BLaER1 (cell line): Measurements from ENCODE around the gene AKR7A3.
"Not testable (repeated sequence)": the region's sequence is repeated elsewhere in the genome, so short reads cannot be mapped to it uniquely, and the experiment has no call there.

Experiments used
- H3K27ac ChIP-seq: shearing (Covaris generic); formaldehyde crosslinking; 2 replicates; pipeline ENCODE4 v1.8.1; 2022
- H3K27me3 ChIP-seq: shearing (Covaris generic); formaldehyde crosslinking; 2 replicates; pipeline ENCODE4 v1.8.1; 2022
- H3K36me3 ChIP-seq: shearing (Covaris generic); formaldehyde crosslinking; 2 replicates; pipeline ENCODE4 v1.8.1; 2022
- H3K4me1 ChIP-seq: shearing (Covaris generic); formaldehyde crosslinking; 2 replicates; pipeline ENCODE4 v1.8.1; 2022
- H3K4me2 ChIP-seq: shearing (Covaris generic); formaldehyde crosslinking; 2 replicates; pipeline ENCODE4 v1.8.1; 2022
- H3K4me3 ChIP-seq: shearing (Covaris generic); formaldehyde crosslinking; 2 replicates; pipeline ENCODE4 v1.8.1; 2022
- H3K9ac ChIP-seq: shearing (Covaris generic); formaldehyde crosslinking; 2 replicates; pipeline ENCODE4 v1.8.1; 2022
- H3K9me3 ChIP-seq: shearing (Covaris generic); formaldehyde crosslinking; 2 replicates; pipeline ENCODE4 v1.8.1; 2022
- H4K20me1 ChIP-seq: shearing (Covaris generic); formaldehyde crosslinking; 2 replicates; pipeline ENCODE4 v1.8.1; 2022
- Cebpa-rat ChIP-seq: shearing (Covaris generic); IDR thresholded peaks from 2 replicates; pipeline ENCODE4 v1.8.1; 2022

The AKR7A3 gene

GRCh38 chr1:19272064-19272463 is 16.5 kb downstream of the AKR7A3 start:
- H3K4me3 ChIP-seq, result no peak overlapping the region
- no peak overlapping the region for H3K4me2 ChIP-seq
- no peaks in the 10 kb centered on the region for H3K36me3 ChIP-seq
- H3K27me3 ChIP-seq, result no peaks in the 10 kb centered on the region
- peaks cover 21% of the 10 kb centered on the region for H3K9me3 ChIP-seq
- no peaks in the 10 kb centered on the region for H4K20me1 ChIP-seq
- no peak overlapping the region for H3K27ac ChIP-seq
- H3K4me1 ChIP-seq, result no peaks in the 10 kb centered on the region
- no peak overlapping the region for H3K9ac ChIP-seq
- TF ChIP-seq Cebpa-rat, result no peak

- H3K4me3 ChIP-seq, H3K4me1 ChIP-seq, H3K4me2 ChIP-seq, H3K36me3 ChIP-seq, H4K20me1 ChIP-seq, H3K27me3 ChIP-seq, H3K9ac ChIP-seq, H3K27ac ChIP-seq: not testable (repeated sequence)
- peaks cover 18% of the 10 kb centered on the region for H3K9me3 ChIP-seq
These were observed 18.2 kb downstream of the AKR7A3 start for GRCh38 chr1:19270343-19270730.

- H3K27ac ChIP-seq, H3K9ac ChIP-seq, H3K4me1 ChIP-seq, H3K27me3 ChIP-seq, H4K20me1 ChIP-seq, H3K4me3 ChIP-seq, H3K36me3 ChIP-seq, H3K4me2 ChIP-seq: not testable (repeated sequence)
- peaks cover 12% of the 10 kb centered on the region for H3K9me3 ChIP-seq
These were observed 18.9 kb downstream of the AKR7A3 start for GRCh38 chr1:19269427-19270342.

- Histone ChIP-seq H3K27me3 (no peaks in the 10 kb centered on the region), H3K9ac (no peak overlapping the region), H3K4me1 (no peaks in the 10 kb centered on the region), H4K20me1 (no peaks in the 10 kb centered on the region), H3K36me3 (0 out of 2 replicates have a peak, but pooled peaks cover 4% of the 10 kb centered on the region), H3K4me3 (no peak overlapping the region), H3K9me3 (peaks cover under 1% of the 10 kb centered on the region; the same call in 1 of the 2 replicates), H3K4me2 (no peak overlapping the region), H3K27ac (no peak overlapping the region)
- no peak for TF ChIP-seq Cebpa-rat
These were observed 20.1 kb downstream of the AKR7A3 start for GRCh38 chr1:19268445-19268844.

- Histone ChIP-seq H3K9me3 (no peaks in the 10 kb centered on the region), H3K27ac (no peak overlapping the region), H3K9ac (no peak overlapping the region), H3K36me3 (peaks cover 46% of the 10 kb centered on the region), H3K27me3 (no peaks in the 10 kb centered on the region), H4K20me1 (peaks cover 27% of the 10 kb centered on the region), H3K4me1 (no peaks in the 10 kb centered on the region), H3K4me3 (no peak overlapping the region), H3K4me2 (no peak overlapping the region)
- TF ChIP-seq Cebpa-rat, result no peak
These were observed 25.8 kb downstream of the AKR7A3 start for GRCh38 chr1:19262744-19263143.

- Histone ChIP-seq H3K27ac (no peak overlapping the region), H3K4me1 (no peaks in the 10 kb centered on the region), H3K27me3 (no peaks in the 10 kb centered on the region), H3K4me3 (no peak overlapping the region), H3K9me3 (no peaks in the 10 kb centered on the region), H3K36me3 (peaks cover 53% of the 10 kb centered on the region), H3K9ac (no peak overlapping the region), H4K20me1 (peaks cover 34% of the 10 kb centered on the region), H3K4me2 (no peak overlapping the region)
- no peak for TF ChIP-seq Cebpa-rat
These were observed 26.5 kb downstream of the AKR7A3 start for GRCh38 chr1:19262047-19262446.

- Histone ChIP-seq H3K4me2 (no peak overlapping the region), H4K20me1 (peaks cover 50% of the 10 kb centered on the region), H3K27me3 (no peaks in the 10 kb centered on the region), H3K9me3 (no peaks in the 10 kb centered on the region), H3K4me1 (no peaks in the 10 kb centered on the region), H3K36me3 (peaks cover 66% of the 10 kb centered on the region), H3K9ac (no peak overlapping the region), H3K27ac (no peak overlapping the region), H3K4me3 (no peak overlapping the region)
- TF ChIP-seq Cebpa-rat, result no peak
These were observed 28.1 kb downstream of the AKR7A3 start for GRCh38 chr1:19260211-19261138.

GRCh38 chr1:19258353-19258752 is 30.2 kb downstream of the AKR7A3 start:
- H3K9me3 ChIP-seq, result no peaks in the 10 kb centered on the region
- peaks cover 84% of the 10 kb centered on the region for H3K36me3 ChIP-seq
- no peak overlapping the region for H3K4me3 ChIP-seq
- no peak for TF ChIP-seq Cebpa-rat
- H3K4me2 ChIP-seq, result no peak overlapping the region
- H3K4me1 ChIP-seq, result peaks cover 8% of the 10 kb centered on the region
- H3K9ac ChIP-seq, result no peak overlapping the region
- no peaks in the 10 kb centered on the region for H3K27me3 ChIP-seq
- peaks cover 71% of the 10 kb centered on the region for H4K20me1 ChIP-seq
- H3K27ac ChIP-seq, result no peak overlapping the region

GRCh38 chr1:19257178-19257914 is 31.2 kb downstream of the AKR7A3 start:
- peaks cover 18% of the 10 kb centered on the region for H3K4me1 ChIP-seq
- no peaks in the 10 kb centered on the region for H3K27me3 ChIP-seq
- no peak overlapping the region for H3K27ac ChIP-seq
- peaks cover 81% of the 10 kb centered on the region for H4K20me1 ChIP-seq
- no peaks in the 10 kb centered on the region for H3K9me3 ChIP-seq
- peaks cover 84% of the 10 kb centered on the region for H3K36me3 ChIP-seq
- no peak overlapping the region for H3K4me3 ChIP-seq
- TF ChIP-seq Cebpa-rat, result no peak
- H3K4me2 ChIP-seq, result no peak overlapping the region
- H3K9ac ChIP-seq, result no peak overlapping the region

GRCh38 chr1:19256301-19256700 is 32.3 kb downstream of the AKR7A3 start:
- peaks cover 82% of the 10 kb centered on the region for H4K20me1 ChIP-seq

More at GRCh38 chr1:19256301-19256700, 32.3 kb downstream of the AKR7A3 start:
- not testable (repeated sequence) for H3K9ac ChIP-seq, H3K27me3 ChIP-seq, H3K4me3 ChIP-seq, H3K27ac ChIP-seq, H3K4me2 ChIP-seq, H3K9me3 ChIP-seq
- peaks cover 19% of the 10 kb centered on the region for H3K4me1 ChIP-seq
- H3K36me3 ChIP-seq, result peaks cover 77% of the 10 kb centered on the region
